K562 (cell line): ENCODE data around the gene TEX264. TPM values are rescaled to one million over a fixed set of nuclear protein-coding genes. Genes with fewer than 3 reads are reported as not detected.

Experiments
- ATAC-seq: fragments of 200-7000 bp; cut with Tn5 transposase; 3 replicates; pipeline ENCODE4 v1.9.1; 2020; ENCODE audit warnings: moderate library complexity
- BruUV-seq: library from RNA; stranded (reverse); fragments of 400-500 nt; replicated peaks from 2 replicates; lab custom pipeline; 2021; lab: Mats Ljungman, UMichigan
- CTCF ChIA-PET: fragments of 300-600 bp; formaldehyde crosslinking; extraction: SDS; loops from one replicate; lab custom pipeline; 2021; ENCODE audit warnings: low intra/inter-chr PET ratio; lab: Yijun Ruan, JAX
- POLR2A ChIA-PET: fragments of 300-600, 350-650 bp; sonication (Branson Sonifier 250); formaldehyde crosslinking; extraction: SDS; loops from one replicate; lab custom pipeline; 2021; ENCODE audit warnings: antibody characterized with exemption, inconsistent platforms; lab: Yijun Ruan, JAX
- DNase-seq, 4 experiments: peaks; one replicate each; pipeline versions ENCODE4 v3.0.0 to v3.0.0-alpha.2; 2011 to 2018; ENCODE audit warnings: low spot score in 3 of 4, mixed read lengths in 3 of 4; ENCODE audit errors: extremely low read depth in 1 of 4
- FAIRE-seq: peaks from 2 replicates; lab custom pipeline; 2011; peaks lifted over from hg19 to GRCh38; lab: Jason Lieb, UNC
- H2AFZ ChIP-seq: 2 replicates; pipeline ENCODE4 v1.6.0; 2011; ENCODE audit warnings: low read depth, low read length, control low read depth, inconsistent platforms
- H3K27ac ChIP-seq: fragments of 200-600 bp; 3 replicates; pipeline ENCODE4 v1.8.0; 2011; ENCODE audit warnings: low read depth, mild to moderate bottlenecking, control low read depth, inconsistent platforms, low read length, moderate library complexity, mixed read lengths; ENCODE audit errors: extremely low read depth
- H3K27me3 ChIP-seq, 2 experiments: fragments of 300-600 bp in 1 of 2; 2 replicates in 1 of 2; 3 replicates in 1 of 2; pipeline versions ENCODE4 v1.6.0 to v1.8.0; 2011; ENCODE audit warnings: inconsistent platforms in 2 of 2, low read length in 2 of 2, mild to moderate bottlenecking in 1 of 2, mixed read lengths in 1 of 2, moderate library complexity in 1 of 2; ENCODE audit not compliant: control insufficient read depth in 2 of 2, insufficient read depth in 2 of 2
- H3K36me3 ChIP-seq: fragments of 300-600 bp; 3 replicates; pipeline ENCODE4 v1.8.0; 2011; ENCODE audit warnings: mild to moderate bottlenecking, low read length, inconsistent platforms; ENCODE audit not compliant: control insufficient read depth, insufficient read depth
- H3K4me1 ChIP-seq, 2 experiments: fragments of 200-600 bp in 1 of 2; replicated peaks in 1 of 2; 2 replicates in 1 of 2; 3 replicates in 1 of 2; pipeline versions ENCODE4 v1.5.1 to v1.8.0; 2011; ENCODE audit warnings: inconsistent platforms in 2 of 2, low read length in 2 of 2, mild to moderate bottlenecking in 1 of 2, mixed read lengths in 1 of 2, moderate library complexity in 1 of 2; ENCODE audit not compliant: control insufficient read depth in 2 of 2, insufficient read depth in 2 of 2
- H3K4me2 ChIP-seq: 2 replicates; pipeline ENCODE4 v1.6.1; 2011; ENCODE audit warnings: low read length, control low read depth, inconsistent platforms, mixed read lengths; ENCODE audit not compliant: insufficient read depth
- H3K4me3 ChIP-seq: fragments of 200-600 bp; sonication (generic), shearing (Covaris generic); 2 replicates; pipeline ENCODE4 v1.5.1; 2016; ENCODE audit warnings: control low read depth, inconsistent platforms
- H3K79me2 ChIP-seq: fragments of 200-600 bp; 3 replicates; pipeline ENCODE4 v1.8.0; 2011; ENCODE audit warnings: low read length, inconsistent platforms; ENCODE audit not compliant: control insufficient read depth, insufficient read depth
- H3K9ac ChIP-seq, 2 experiments: 2 replicates each; pipeline versions ENCODE4 v1.6.0 to v1.6.1; 2011; ENCODE audit warnings: low read depth in 2 of 2, low read length in 2 of 2, control low read depth in 1 of 2, inconsistent platforms in 1 of 2, mild to moderate bottlenecking in 1 of 2, mixed read lengths in 1 of 2; ENCODE audit not compliant: insufficient read depth in 1 of 2
- H3K9me1 ChIP-seq: one replicate; pipeline ENCODE4 v1.6.0; 2011; ENCODE audit warnings: inconsistent platforms, mild to moderate bottlenecking, low read length, moderate library complexity; ENCODE audit not compliant: control insufficient read depth, insufficient read depth
- H3K9me3 ChIP-seq: replicated peaks from 2 replicates; pipeline ENCODE4 v1.5.1; 2011; ENCODE audit warnings: low read depth, low read length, inconsistent platforms; ENCODE audit not compliant: control insufficient read depth, insufficient read depth
- H4K20me1 ChIP-seq: replicated peaks from 2 replicates; pipeline ENCODE4 v1.6.1; 2011; ENCODE audit warnings: low read length, inconsistent platforms, mixed read lengths; ENCODE audit not compliant: control insufficient read depth, insufficient read depth
- ATF4 ChIP-seq: fragments of 450-650 bp; formaldehyde crosslinking; IDR thresholded peaks from 2 replicates; pipeline ENCODE4 v1.4.0; 2022; ENCODE audit warnings: mild to moderate bottlenecking, moderate library complexity
- CHD7 ChIP-seq: fragments of 200-600 bp; sonication (generic); IDR thresholded peaks from one replicate; pipeline ENCODE4 v1.6.1; 2012; ENCODE audit warnings: mild to moderate bottlenecking, low read depth, low read length, inconsistent platforms
- CTBP1 ChIP-seq: fragments of 450-650 bp; IDR thresholded peaks from 2 replicates; pipeline ENCODE4 v1.6.1; 2016; ENCODE audit warnings: borderline replicate concordance
- MAFF ChIP-seq: IDR thresholded peaks from 2 replicates; pipeline ENCODE4 v1.6.1; 2012; ENCODE audit warnings: low read length, improper control_type of control experiment
- PURB ChIP-seq: sonication (generic); formaldehyde crosslinking; IDR thresholded peaks from 2 replicates; pipeline ENCODE4 v1.9.0; 2021; ENCODE audit warnings: low read depth, mild to moderate bottlenecking, missing genetic modification reagents
- RFX1 ChIP-seq: fragments of 450-650 bp; IDR thresholded peaks from 2 replicates; pipeline ENCODE4 v1.6.1; 2016; ENCODE audit warnings: mild to moderate bottlenecking, moderate library complexity
- SUPT5H ChIP-seq: fragments of 450-650 bp; IDR thresholded peaks from 2 replicates; pipeline ENCODE4 v1.6.1; 2016
- TRIM28 ChIP-seq: fragments of 450-650 bp; IDR thresholded peaks from 2 replicates; pipeline ENCODE4 v1.6.1; 2017
- ZNF695 ChIP-seq: fragments of 450-650 bp; formaldehyde crosslinking; IDR thresholded peaks from 2 replicates; pipeline ENCODE4 v1.4.0; 2020; ENCODE audit warnings: mild to moderate bottlenecking, moderate library complexity
- ZNF830 ChIP-seq: fragments of 250-450 bp; sonication (Bioruptor Pico); IDR thresholded peaks from 2 replicates; pipeline ENCODE4 v1.5.0; 2021; ENCODE audit warnings: mild to moderate bottlenecking
- WGBS: fragments of 100-300 bp; shearing (Covaris generic); methylation state at CpG from one replicate; pipeline ENCODE4 v1.1.6; 2016; ENCODE audit warnings: low coverage, mixed read lengths; ENCODE audit not compliant: insufficient coverage; ENCODE audit errors: missing lambda C conversion rate; 5-methylcytosine and 5-hydroxymethylcytosine counted together
- in situ Hi-C: fragments of 300-500 bp; cut with MboI; formaldehyde crosslinking; loops from 4 replicates; pipeline ENCODE4 v1.15.0; 2018; ENCODE audit warnings: inconsistent platforms, mixed read lengths
- intact Hi-C: fragments of 100-400 bp; cut with micrococcal nuclease; formaldehyde crosslinking; loops from 2 replicates; pipeline ENCODE4 v1.14.2; 2022
- polyA plus RNA-seq, 8 experiments: library from polyadenylated mRNA; depleted of rRNA in 4 of 8; stranded (reverse) in 5 of 8; unstranded in 3 of 8; fragments of >200 nt; fragmentation: Nextera tagmentation in 2 of 8; fragmentation: Illumina TruSeq in 1 of 8; extraction: Ambion mirVana in 2 of 8; extraction: Trizol in 1 of 8; gene quantifications; 2 replicates each; pipeline versions ENCODE4 v1.2.1 to v1.2.3, GENCODE V29; 2011 to 2014; ENCODE audit warnings: inconsistent platforms in 1 of 8, missing spikeins in 1 of 8
- total RNA-seq, 7 experiments: library from RNA; depleted of rRNA in 6 of 7; stranded (reverse); fragments of >200 nt in 6 of 7; fragmentation: Illumina TruSeq in 2 of 7; extraction: Trizol in 2 of 7; gene quantifications; 2 replicates each; pipeline versions ENCODE4 v1.2.1 to v1.2.3, GENCODE V29; 2011 to 2021; ENCODE audit warnings: low replicate concordance in 1 of 7
- TF ChIP-seq, protein P1 (sequence below): sonication (generic); IDR thresholded peaks from 2 replicates; pipeline ENCODE4 v1.6.1; 2016

The TEX264 gene
- total and polyA plus RNA-seq, 9 of the 15 experiments (the other 6 are each of a cell fraction or from before 2014, with no cell fraction given) = 4.1 to 47.0 (median 31.0) TPM

GRCh38 chr3:51696954-51697353 lies 25.9 kb downstream of the TEX264 start:
- Histone ChIP-seq H3K4me3 (no peak overlapping the region), H3K36me3 (peaks cover 19% of the 10 kb centered on the region; the same call in 2 of the 3 replicates), H3K9me1 (no peaks in the 10 kb centered on the region), H3K27me3 (no peaks in the 10 kb centered on the region), H4K20me1 (no peaks in the 10 kb centered on the region), H3K27ac (no peak overlapping the region), H2AFZ (no peak overlapping the region), H3K79me2 (no peaks in the 10 kb centered on the region), H3K9ac (no peak overlapping the region), H3K9me3 (no peaks in the 10 kb centered on the region), H3K4me2 (no peak overlapping the region), H3K4me1 (no peaks in the 10 kb centered on the region)
- FAIRE-seq = no peak
- ChIA-PET CTCF (no interaction called here), POLR2A (interaction anchor here (0.9 kb wide), 1 partner anchor 15 kb away, joined by 3 read pairs; no protein-coding TSS in a partner anchor)
- 73% methylated on average over 5 of the region's 10 CpGs for WGBS
- ATAC-seq = no peak
- DNase-seq = peak in 3 of 4 experiments; percentile 11 to 17 (median 15)
- BruUV-seq = no TSS peak
- in situ Hi-C loops = loop anchor here (25.0 kb wide), 1 partner anchor 1060 kb away; no protein-coding TSS in a partner anchor
- intact Hi-C loops = no loop called here
- TF ChIP-seq MAFF (no peak), TRIM28 (no peak), ATF4 (no peak), PURB (CRISPR knock-in tag) (no peak), ZNF695 (CRISPR knock-in tag) (no peak), CTBP1 (peak; percentile 83), ZNF830 (CRISPR knock-in tag) (no peak), CHD7 (no peak), SUPT5H (no peak), RFX1 (peak; percentile 88)
- TF ChIP-seq, protein P1, sequence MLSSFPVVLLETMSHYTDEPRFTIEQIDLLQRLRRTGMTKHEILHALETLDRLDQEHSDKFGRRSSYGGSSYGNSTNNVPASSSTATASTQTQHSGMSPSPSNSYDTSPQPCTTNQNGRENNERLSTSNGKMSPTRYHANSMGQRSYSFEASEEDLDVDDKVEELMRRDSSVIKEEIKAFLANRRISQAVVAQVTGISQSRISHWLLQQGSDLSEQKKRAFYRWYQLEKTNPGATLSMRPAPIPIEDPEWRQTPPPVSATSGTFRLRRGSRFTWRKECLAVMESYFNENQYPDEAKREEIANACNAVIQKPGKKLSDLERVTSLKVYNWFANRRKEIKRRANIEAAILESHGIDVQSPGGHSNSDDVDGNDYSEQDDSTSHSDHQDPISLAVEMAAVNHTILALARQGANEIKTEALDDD = no peak
